Peyer's patch (tissue), 4 donors: ENCODE measurements around the gene SEMA5B.
A peak's percentile ranks its signal among the peaks of the same experiment; 100 is the strongest.

Source experiments
- POLR2A ChIP-seq, 2 donors: fragments of 450-650 bp; IDR thresholded peaks; one replicate each; pipeline ENCODE4 v1.5.1; 2017; ENCODE audit warnings: antibody characterized with exemption in 2 of 2, mild to moderate bottlenecking in 2 of 2, moderate library complexity in 2 of 2
- TF ChIP-seq, protein P1 (sequence below), 6 experiments: fragments of 450-650 bp in 4 of 6; fragments of 200-600 bp in 2 of 6; sonication (generic) in 1 of 6; IDR thresholded peaks; one replicate each; pipeline ENCODE4 v1.5.1; 2017 to 2019; ENCODE audit warnings: antibody characterized with exemption in 6 of 6, mild to moderate bottlenecking in 3 of 6, moderate library complexity in 1 of 6

DNA sequence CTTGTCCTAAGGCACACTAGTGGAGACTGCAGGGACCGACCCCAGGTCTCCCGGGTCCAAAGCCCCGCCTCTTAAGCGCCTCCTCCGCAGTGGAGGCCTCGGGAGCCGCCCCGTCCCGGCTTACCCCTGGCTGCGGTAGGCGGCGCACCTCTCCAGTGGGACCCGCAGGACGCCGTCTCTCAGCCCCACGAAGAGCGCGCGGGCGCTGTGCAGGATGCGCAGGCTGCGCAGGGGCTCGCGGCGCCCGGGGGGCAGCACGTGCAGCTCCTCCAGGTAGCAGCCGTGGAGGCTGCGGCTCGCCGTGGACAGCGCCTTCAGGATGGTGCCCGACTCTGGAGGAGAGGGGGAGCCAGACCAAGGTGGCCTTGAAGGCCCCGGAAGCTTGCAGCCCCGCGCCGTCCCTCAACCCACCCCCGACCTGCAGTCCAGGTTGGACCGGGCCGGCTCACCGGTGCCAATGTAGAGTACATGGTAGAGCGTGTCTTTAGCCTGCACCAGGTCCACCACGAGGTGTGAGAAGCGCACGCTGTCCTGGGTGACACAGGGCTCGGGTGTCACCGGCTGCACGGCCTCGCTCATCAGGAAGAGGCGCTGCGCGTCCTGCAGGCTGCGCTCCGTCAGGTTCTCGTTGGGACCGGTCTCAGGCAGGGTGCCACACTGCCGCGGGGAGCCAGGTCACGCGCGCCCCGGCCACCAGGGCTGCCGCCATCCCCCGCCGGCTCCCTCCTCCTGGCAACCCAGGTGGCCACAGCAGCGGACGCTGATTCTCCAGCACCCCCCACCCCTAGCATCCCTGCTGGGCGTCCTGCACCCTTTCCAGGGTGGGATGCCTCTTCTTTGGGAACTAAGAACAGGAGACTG lies 105.5 kb downstream of the SEMA5B start:
- TF ChIP-seq, protein P1, sequence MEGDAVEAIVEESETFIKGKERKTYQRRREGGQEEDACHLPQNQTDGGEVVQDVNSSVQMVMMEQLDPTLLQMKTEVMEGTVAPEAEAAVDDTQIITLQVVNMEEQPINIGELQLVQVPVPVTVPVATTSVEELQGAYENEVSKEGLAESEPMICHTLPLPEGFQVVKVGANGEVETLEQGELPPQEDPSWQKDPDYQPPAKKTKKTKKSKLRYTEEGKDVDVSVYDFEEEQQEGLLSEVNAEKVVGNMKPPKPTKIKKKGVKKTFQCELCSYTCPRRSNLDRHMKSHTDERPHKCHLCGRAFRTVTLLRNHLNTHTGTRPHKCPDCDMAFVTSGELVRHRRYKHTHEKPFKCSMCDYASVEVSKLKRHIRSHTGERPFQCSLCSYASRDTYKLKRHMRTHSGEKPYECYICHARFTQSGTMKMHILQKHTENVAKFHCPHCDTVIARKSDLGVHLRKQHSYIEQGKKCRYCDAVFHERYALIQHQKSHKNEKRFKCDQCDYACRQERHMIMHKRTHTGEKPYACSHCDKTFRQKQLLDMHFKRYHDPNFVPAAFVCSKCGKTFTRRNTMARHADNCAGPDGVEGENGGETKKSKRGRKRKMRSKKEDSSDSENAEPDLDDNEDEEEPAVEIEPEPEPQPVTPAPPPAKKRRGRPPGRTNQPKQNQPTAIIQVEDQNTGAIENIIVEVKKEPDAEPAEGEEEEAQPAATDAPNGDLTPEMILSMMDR (IDR thresholded peaks at IDR 0.05): peak in 2 of 6 experiments; percentile 3 to 17
- TF ChIP-seq POLR2A (IDR thresholded peaks at IDR 0.05): no peak
